HG02759 (cell line): ENCODE measurements around the gene SCP2.

Source experiments
- ATAC-seq: cut with Tn5 transposase; IDR thresholded peaks from one replicate; pipeline ENCODE4 v1.9.1; 2021; ENCODE audit warnings: mild to moderate bottlenecking, moderate library complexity; ENCODE audit not compliant: unreplicated experiment

The SCP2 gene

GRCh38 chr1:53093778-53094532, 166.9 kb downstream of the SCP2 start:
- ATAC-seq, result no peak

GRCh38 chr1:53094533-53094919, 167.4 kb downstream of the SCP2 start:
- ATAC-seq, result no peak
